Right ventricle myocardium superior (tissue), 1 donor: ENCODE measurements around the gene ZNF79. TPM values are rescaled to one million over a fixed set of nuclear protein-coding genes. Genes with fewer than 3 reads are reported as not detected.
"Not testable (repeated sequence)": the region's sequence is repeated elsewhere in the genome, so short reads cannot be mapped to it uniquely, and the experiment has no call there.

Experiments used
- ATAC-seq: fragments of 200-7000 bp; cut with Tn5 transposase; one replicate; pipeline ENCODE4 v1.9.1; 2020; ENCODE audit warnings: mild to moderate bottlenecking; ENCODE audit not compliant: poor library complexity
- DNase-seq: peaks from one replicate; pipeline ENCODE4 v3.0.0-alpha.2; 2020
- intact Hi-C: fragments of 100-400 bp; cut with DNase I; formaldehyde crosslinking; loops from one replicate; pipeline ENCODE4 v1.11.2; 2022
- total RNA-seq: library from RNA; stranded (reverse); fragmentation: NEBNext Ultra II Directional; extraction: Animal tissue kit (Norgen Biotek cat#: 25700); gene quantifications from one replicate; pipeline ENCODE4 v1.2.1, GENCODE V29; 2021
- donor health status: DM: no; HTN: yes; CAD: no; lungs with severe emphysema.

The ZNF79 gene
- total RNA-seq, 1 donor from 2014 or later, result 5.8 TPM

GRCh38 chr9:127448112-127448805 lies 24.1 kb downstream of the ZNF79 start:
- intact Hi-C loops, result no loop called here
- ATAC-seq, result no peak
- no peak for DNase-seq

DNA sequence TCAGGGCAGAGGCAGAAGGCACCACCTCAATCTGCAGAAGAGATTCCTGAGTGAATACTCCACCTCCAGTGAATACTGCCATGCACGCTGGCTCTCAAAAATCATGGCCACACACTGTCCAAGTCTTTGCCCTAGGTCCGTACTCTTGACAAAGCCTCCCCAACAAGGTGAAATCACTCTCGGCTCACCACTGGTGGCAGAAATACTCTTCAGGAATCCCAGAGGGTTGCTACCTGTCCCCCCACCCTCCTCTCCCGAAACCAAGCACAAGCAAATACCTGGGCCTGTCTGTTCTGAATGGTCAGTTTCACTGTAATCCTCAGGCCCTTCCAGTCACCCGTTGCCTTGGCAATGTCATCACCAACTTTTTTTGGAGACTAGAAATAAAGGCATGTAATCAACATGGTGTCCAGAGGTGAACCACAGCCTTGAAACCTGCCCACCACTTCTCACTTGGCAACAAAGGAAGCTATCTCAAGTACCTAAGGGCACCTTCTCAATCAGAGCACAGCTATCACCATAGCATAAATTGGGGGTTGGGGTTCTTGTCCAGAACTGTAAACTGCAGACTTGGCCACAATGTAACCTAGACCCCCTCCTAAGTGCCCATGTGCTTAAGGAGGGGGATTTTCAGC lies 25.3 kb downstream of the ZNF79 start:
- no peak for DNase-seq
- intact Hi-C loops, result no loop called here
- ATAC-seq, result no peak

GRCh38 chr9:127450243-127450760 lies 26.1 kb downstream of the ZNF79 start:
- DNase-seq (peak; percentile 48), ATAC-seq (peak; percentile 1)
- intact Hi-C loops, result loop anchor here (2.0 kb wide), 1 partner anchor 26 kb away; the partner anchor contains the start of gene ZNF79

- intact Hi-C loops, result loop anchor here (2.0 kb wide), 1 partner anchor 26 kb away; the partner anchor contains the start of gene ZNF79
- DNase-seq (peak; percentile 99), ATAC-seq (peak; percentile 81)
Observed at GRCh38 chr9:127450830-127451607, 26.8 kb downstream of the ZNF79 start, which contains the start of the genes LRSAM1 and RPL12. Gene LRSAM1 (plus strand): TSS chr9:127451510. CDS start chr9:127454528, 3,018 bp downstream. Gene RPL12 (minus strand): TSS chr9:127451406. CDS start chr9:127451317, 89 bp downstream.

DNA sequence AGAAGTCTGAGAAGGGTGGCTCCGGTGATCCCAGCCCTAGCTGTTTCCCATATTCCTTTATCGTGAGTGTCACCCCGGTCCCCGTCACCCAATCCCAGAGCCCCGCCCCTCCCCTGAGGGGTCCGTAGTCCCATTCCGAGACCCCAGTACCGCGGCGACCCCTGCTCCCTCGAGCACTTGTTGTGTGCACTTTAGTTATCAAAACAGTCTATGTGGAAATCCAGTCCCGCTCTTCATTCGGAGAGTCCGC lies 27.4 kb downstream of the ZNF79 start:
- peak; percentile 19 for ATAC-seq
- intact Hi-C loops, result loop anchor here (2.0 kb wide), 1 partner anchor 27 kb away; the partner anchor contains the start of gene ZNF79
- DNase-seq, result no peak

- ATAC-seq, result peak; percentile 43
- intact Hi-C loops, result loop anchor here (2.0 kb wide), 1 partner anchor 27 kb away; the partner anchor contains the start of gene ZNF79
- DNase-seq, result peak; percentile 59
Observed at GRCh38 chr9:127451858-127452656, 27.9 kb downstream of the ZNF79 start.

- ATAC-seq, result peak; percentile 61
- intact Hi-C loops, result no loop called here
- DNase-seq, result peak; percentile 83
Observed at GRCh38 chr9:127452691-127453090, 28.5 kb downstream of the ZNF79 start.

DNA sequence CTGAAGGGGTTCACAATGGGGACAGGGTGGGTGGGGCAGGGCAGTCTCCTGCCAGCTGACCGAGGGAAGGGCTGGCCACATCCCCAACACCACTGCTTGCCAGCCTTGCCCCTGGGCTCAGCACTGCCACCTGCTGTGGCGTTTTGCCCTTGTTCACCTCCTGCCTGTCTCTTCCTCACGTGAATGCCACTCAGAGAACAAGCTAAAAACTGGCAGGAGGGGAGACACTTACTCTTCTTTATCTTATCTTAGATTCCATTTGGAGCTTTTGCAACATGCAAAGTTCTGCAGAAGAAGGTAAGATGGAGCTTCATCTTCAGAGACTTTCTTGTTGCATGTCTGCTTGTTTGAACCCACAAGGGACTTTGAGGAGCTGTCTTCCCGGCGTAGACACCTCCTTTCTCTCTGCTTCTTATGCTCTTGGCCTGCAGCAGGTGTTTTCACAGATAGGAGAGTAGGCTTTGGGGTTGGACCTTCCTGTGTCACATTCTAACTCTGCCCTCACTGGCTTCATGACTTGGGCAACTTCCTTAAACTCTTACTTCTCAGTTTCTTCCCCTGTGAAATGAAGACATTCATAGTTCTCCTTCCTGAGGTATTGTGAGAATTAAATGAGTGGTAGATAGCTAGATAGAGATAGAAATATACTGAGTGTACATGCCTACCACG lies 31.3 kb downstream of the ZNF79 start:
- ATAC-seq, result no peak
- DNase-seq, result peak; percentile 67
- intact Hi-C loops, result no loop called here

DNA sequence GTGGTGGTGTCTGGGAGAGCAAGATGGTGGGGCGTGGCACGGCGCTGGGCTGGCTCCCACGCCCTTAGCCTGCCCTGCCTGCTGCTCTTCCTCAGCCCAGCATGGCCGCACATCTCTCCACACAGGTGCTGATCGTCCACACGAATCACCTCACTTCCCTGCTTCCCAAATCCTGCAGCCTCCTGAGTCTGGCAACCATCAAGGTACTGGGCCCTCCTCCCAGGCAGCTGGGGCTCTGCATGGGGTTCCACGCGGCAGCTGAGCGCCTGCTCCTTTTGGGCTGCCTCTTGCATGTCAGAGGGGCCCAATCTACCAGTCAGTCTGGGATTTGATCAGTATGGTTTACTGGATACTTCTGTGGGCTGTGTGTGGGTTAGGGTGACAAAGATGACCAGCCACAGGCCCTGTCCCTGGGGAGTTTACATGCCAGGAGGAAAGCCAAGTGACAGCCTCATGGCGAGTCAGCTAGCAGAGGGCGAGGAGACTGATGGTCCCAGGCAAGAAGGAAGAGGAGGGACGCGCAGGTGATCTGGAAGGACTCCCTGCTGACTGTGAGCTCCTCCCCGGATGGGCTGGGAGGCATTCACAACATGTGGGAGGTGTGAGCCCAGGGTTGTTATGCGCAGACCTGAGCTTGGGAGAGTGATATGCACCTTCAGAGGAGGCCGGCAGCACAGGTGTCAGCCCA lies 33.2 kb downstream of the ZNF79 start:
- intact Hi-C loops, result no loop called here
- no peak for DNase-seq
- no peak for ATAC-seq

DNA sequence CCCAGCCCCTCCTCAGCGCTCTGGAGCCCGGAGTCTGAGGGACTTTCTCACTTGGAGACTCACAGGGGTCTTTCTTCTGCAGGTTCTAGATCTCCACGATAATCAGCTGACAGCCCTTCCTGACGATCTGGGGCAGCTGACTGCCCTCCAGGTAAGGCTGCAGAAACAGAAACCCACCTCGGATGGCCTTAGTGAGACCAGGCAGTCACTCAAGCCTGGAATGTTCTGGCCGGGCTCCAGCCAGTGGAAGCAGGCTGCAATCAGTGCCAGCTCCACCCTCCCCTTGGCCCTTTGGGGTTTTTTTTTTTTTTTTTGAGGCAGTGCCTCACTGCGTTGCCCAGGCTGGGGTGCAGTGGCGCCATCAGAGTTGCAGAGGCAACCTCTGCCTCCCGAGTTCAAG lies 34.7 kb downstream of the ZNF79 start:
- intact Hi-C loops, result no loop called here
- DNase-seq, result peak; percentile 83
- ATAC-seq, result peak; percentile 63

- no peak for DNase-seq
- peak; percentile 5 for ATAC-seq
- intact Hi-C loops, result no loop called here
Observed at GRCh38 chr9:127463382-127463781, 39.2 kb downstream of the ZNF79 start.

- ATAC-seq, result peak; percentile 82
- peak; percentile 78 for DNase-seq
- intact Hi-C loops, result no loop called here
Observed at GRCh38 chr9:127463911-127464310, 39.7 kb downstream of the ZNF79 start.

- DNase-seq, ATAC-seq, intact Hi-C loops: not testable (repeated sequence)
Observed at GRCh38 chr9:127466407-127466917, 42.3 kb downstream of the ZNF79 start.

DNA sequence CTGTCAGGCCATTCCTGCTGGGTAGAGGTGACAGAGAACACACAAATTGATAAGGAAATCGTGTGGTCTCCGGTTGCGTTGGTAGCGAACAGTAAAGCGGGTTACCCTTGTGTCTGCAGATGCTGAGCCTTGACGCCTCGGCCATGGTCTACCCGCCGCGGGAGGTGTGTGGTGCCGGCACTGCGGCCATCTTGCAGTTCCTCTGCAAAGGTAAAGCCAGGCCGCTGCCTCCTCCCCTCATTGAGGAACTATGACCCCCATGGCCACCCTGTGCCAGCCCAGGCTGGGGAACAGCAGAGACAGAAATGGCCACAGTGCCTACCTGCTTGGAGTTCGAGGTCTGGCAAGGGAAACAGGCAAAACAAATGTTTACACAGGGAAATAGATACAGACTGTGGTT lies 43.4 kb downstream of the ZNF79 start:
- no peak for DNase-seq
- intact Hi-C loops, result no loop called here
- no peak for ATAC-seq

DNA sequence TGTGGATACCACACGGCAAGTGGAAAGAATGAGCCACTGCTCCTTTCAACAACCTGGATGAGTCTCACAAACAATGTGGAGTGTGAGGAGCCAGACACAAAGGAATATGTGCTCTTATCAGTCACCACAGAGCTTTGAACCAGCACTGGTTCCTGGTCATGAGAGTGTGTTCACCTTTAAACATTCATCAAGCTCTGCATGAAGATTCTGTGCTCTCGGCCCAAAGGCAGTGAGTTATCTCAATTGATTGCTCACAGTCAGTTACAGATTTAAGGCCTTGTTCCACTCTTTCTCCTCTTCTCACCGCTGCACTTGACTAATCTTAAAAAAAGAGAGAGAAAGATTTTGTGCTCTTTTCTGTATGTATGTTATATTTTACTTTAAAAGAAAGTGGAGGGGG lies 46.5 kb downstream of the ZNF79 start:
- ATAC-seq, result no peak
- DNase-seq, result no peak
- intact Hi-C loops, result no loop called here

GRCh38 chr9:127473501-127473900 lies 49.3 kb downstream of the ZNF79 start:
- intact Hi-C loops, result no loop called here
- peak; percentile 45 for DNase-seq
- peak; percentile 81 for ATAC-seq

- intact Hi-C loops, result no loop called here
Observed at GRCh38 chr9:127473932-127474331, 49.8 kb downstream of the ZNF79 start.

More at GRCh38 chr9:127473932-127474331, 49.8 kb downstream of the ZNF79 start:
- ATAC-seq, result peak; percentile 87
- DNase-seq, result no peak
